ENCODE measurements around the gene AKT1. TPM values are rescaled to one million over a fixed set of nuclear protein-coding genes. Genes with fewer than 3 reads are reported as not detected.

Gene AKT1
- total RNA-seq, 1 donor from 2014 or later = 155 TPM

DNA sequence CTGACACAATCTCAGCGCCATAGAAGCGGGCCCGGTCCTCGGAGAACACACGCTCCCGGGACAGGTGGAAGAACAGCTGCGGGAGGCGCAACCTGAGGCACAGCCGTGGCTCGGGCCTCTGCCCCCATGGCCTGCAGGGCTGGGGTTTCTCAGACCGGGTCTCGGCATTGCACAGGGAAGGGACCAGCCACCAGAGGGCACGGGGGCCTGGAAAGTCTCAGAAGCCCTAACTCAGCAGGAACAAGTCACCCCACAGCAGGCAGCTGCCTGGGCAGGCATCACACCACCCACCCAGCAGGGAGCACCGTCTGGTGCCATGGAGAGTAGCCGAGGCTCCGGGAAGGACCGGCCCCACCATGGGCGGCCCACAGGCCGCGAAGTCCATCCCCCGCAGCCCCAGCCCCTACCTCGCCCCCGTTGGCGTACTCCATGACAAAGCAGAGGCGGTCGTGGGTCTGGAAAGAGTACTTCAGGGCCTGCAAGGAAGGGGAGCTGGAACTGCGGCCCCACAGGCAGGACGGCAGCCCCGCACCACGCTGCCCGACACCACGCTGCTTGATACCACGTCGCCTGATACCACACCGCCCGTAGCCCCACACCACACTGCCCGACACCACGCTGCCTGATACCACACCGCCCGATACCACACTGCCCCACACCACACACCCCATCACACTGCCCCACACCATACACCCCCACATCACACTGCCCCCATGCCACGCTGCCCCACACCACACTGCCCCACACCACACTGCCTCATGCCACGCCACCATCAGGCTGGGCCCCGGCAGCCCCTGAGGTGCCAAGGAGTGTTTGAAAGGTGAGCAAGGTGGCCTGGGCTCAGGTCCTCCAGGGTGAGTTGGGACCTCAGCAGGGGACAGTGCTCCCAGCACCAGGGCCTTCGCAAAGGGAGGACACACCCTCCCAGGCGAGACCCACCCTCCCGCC is 21.8 kb downstream of the AKT1 start:
- Histone ChIP-seq H3K4me2 (ENCODE audit: low read length) (no peak overlapping the region), H3K9me3 (ENCODE audit: insufficient read depth, low read depth, low read length) (no peaks in the 10 kb centered on the region), H4K20me1 (ENCODE audit: insufficient read depth, low read length) (peaks cover 45% of the 10 kb centered on the region), H3K4me3 (ENCODE audit: insufficient read depth, low read depth, low read length) (no peak overlapping the region), H3K36me3 (ENCODE audit: insufficient read depth, low read length) (peaks cover 4% of the 10 kb centered on the region), H3K4me1 (ENCODE audit: insufficient read depth, low read length) (peaks cover 2% of the 10 kb centered on the region), H3K9ac (ENCODE audit: low read length) (no peak overlapping the region), H3K79me2 (ENCODE audit: insufficient read depth, low read length) (peaks cover 7% of the 10 kb centered on the region), H3K27ac (ENCODE audit: low read depth, low read length) (no peak overlapping the region), H3K27me3 (ENCODE audit: insufficient read depth, low read length) (no peaks in the 10 kb centered on the region), H2AFZ (ENCODE audit: low read depth, low read length) (no peak overlapping the region)
- Mint-ChIP-seq H3K36me3 (ENCODE audit: low read depth, unreplicated experiment) (peaks cover 21% of the 10 kb centered on the region), H3K9me3 (ENCODE audit: unreplicated experiment) (no peaks in the 10 kb centered on the region), H3K27ac (ENCODE audit: unreplicated experiment) (peak overlapping the region; percentile 34), H3K4me3 (ENCODE audit: unreplicated experiment) (no peak overlapping the region), H3K27me3 (ENCODE audit: low read depth, unreplicated experiment) (no peaks in the 10 kb centered on the region), H3K4me1 (ENCODE audit: low read depth, unreplicated experiment) (peaks cover 3% of the 10 kb centered on the region)
- DNase-seq (ENCODE audit: low read depth) = no peak
- FAIRE-seq = no peak
- no peak for TF ChIP-seq EZH2 (IDR thresholded peaks at IDR 0.05; ENCODE audit: insufficient read depth, low read length)
- TF ChIP-seq, protein P1, sequence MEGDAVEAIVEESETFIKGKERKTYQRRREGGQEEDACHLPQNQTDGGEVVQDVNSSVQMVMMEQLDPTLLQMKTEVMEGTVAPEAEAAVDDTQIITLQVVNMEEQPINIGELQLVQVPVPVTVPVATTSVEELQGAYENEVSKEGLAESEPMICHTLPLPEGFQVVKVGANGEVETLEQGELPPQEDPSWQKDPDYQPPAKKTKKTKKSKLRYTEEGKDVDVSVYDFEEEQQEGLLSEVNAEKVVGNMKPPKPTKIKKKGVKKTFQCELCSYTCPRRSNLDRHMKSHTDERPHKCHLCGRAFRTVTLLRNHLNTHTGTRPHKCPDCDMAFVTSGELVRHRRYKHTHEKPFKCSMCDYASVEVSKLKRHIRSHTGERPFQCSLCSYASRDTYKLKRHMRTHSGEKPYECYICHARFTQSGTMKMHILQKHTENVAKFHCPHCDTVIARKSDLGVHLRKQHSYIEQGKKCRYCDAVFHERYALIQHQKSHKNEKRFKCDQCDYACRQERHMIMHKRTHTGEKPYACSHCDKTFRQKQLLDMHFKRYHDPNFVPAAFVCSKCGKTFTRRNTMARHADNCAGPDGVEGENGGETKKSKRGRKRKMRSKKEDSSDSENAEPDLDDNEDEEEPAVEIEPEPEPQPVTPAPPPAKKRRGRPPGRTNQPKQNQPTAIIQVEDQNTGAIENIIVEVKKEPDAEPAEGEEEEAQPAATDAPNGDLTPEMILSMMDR (IDR thresholded peaks at IDR 0.05; ENCODE audit: insufficient read depth, low read depth, low read length) = no peak

DNA sequence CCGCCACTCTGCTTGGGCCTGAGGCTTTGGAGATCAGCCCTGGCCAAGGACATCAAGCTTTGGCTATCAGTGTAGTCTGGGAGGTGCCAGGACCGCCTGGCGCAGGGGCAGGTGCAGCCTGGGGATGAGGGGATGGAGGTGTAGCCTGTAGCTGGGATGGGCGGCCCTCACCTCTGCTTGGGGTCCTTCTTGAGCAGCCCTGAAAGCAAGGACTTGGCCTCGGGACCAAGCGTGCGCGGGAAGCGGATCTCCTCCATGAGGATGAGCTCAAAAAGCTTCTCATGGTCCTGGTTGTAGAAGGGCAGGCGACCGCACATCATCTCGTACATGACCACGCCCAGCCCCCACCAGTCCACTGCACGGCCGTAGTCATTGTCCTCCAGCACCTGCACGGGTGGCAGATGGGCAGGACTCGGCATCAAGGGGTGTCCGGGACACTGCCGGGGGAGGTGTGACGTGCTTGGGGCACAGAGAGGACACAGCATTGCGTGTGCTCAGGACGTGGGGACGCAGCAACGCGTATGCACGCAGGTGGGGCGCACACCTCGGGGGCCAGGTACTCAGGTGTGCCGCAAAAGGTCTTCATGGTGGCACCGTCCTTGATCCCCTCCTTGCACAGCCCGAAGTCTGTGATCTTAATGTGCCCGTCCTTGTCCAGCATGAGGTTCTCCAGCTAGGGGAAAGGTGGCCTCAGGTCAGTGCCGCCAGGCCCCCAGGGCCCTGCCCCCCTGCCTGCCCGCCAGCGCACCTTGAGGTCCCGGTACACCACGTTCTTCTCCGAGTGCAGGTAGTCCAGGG is 22.6 kb downstream of the AKT1 start:
- peaks cover 4% of the 10 kb centered on the region for H3K36me3 ChIP-seq (ENCODE audit: insufficient read depth, low read length)
- FAIRE-seq = no peak
- no peak overlapping the region for H2AFZ ChIP-seq (ENCODE audit: low read depth, low read length)

More for the DNA sequence above, 22.6 kb downstream of the AKT1 start:
- no peak for DNase-seq (ENCODE audit: low read depth)
- TF ChIP-seq, protein P1 (IDR thresholded peaks at IDR 0.05; ENCODE audit: insufficient read depth, low read depth, low read length) = no peak
- TF ChIP-seq EZH2 (IDR thresholded peaks at IDR 0.05; ENCODE audit: insufficient read depth, low read length) = no peak
- Histone ChIP-seq H3K4me1 (ENCODE audit: insufficient read depth, low read length) (peaks cover 3% of the 10 kb centered on the region), H4K20me1 (ENCODE audit: insufficient read depth, low read length) (peaks cover 41% of the 10 kb centered on the region), H3K27me3 (ENCODE audit: insufficient read depth, low read length) (no peaks in the 10 kb centered on the region), H3K9me3 (ENCODE audit: insufficient read depth, low read depth, low read length) (no peaks in the 10 kb centered on the region), H3K4me2 (ENCODE audit: low read length) (no peak overlapping the region), H3K9ac (ENCODE audit: low read length) (no peak overlapping the region), H3K27ac (ENCODE audit: low read depth, low read length) (no peak overlapping the region), H3K4me3 (ENCODE audit: insufficient read depth, low read depth, low read length) (no peak overlapping the region), H3K79me2 (ENCODE audit: insufficient read depth, low read length) (peaks cover 5% of the 10 kb centered on the region)
- H3K4me1 Mint-ChIP-seq (ENCODE audit: low read depth, unreplicated experiment) = peaks cover 3% of the 10 kb centered on the region
- H3K9me3 Mint-ChIP-seq (ENCODE audit: unreplicated experiment) = no peaks in the 10 kb centered on the region
- H3K4me3 Mint-ChIP-seq (ENCODE audit: unreplicated experiment) = peak overlapping the region; percentile 34
- H3K27me3 Mint-ChIP-seq (ENCODE audit: low read depth, unreplicated experiment) = no peaks in the 10 kb centered on the region
- H3K36me3 Mint-ChIP-seq (ENCODE audit: low read depth, unreplicated experiment) = peaks cover 21% of the 10 kb centered on the region
- no peak overlapping the region for H3K27ac Mint-ChIP-seq (ENCODE audit: unreplicated experiment)
